22Rv1 (cell line): ENCODE data around the gene NADK.

Source experiments
- CTCF ChIP-seq: fragments of 450-650 bp; IDR thresholded peaks from 2 replicates; pipeline ENCODE4 v1.5.1; 2017; ENCODE audit warnings: mild to moderate bottlenecking
- ZFX ChIP-seq: fragments of 450-650 bp; IDR thresholded peaks from 2 replicates; pipeline ENCODE4 v1.6.1; 2017; ENCODE audit warnings: antibody characterized with exemption, borderline replicate concordance

GRCh38 chr1:1783320-1783719 lies 5.0 kb upstream of the NADK start:
- TF ChIP-seq CTCF (no peak), ZFX (no peak)
